HepG2 (cell line): Measurements from ENCODE around the gene WWC2. TPM values are rescaled to one million over a fixed set of nuclear protein-coding genes. Genes with fewer than 3 reads are reported as not detected.

Experiments used
- ATF7 ChIP-seq, 2 experiments: fragments of 450-650 bp in 1 of 2; sonication (generic) in 1 of 2; formaldehyde crosslinking in 1 of 2; IDR thresholded peaks; 2 replicates each; pipeline versions ENCODE4 v1.4.0 to v1.6.1; 2016 to 2020; ENCODE audit warnings: antibody characterized with exemption in 1 of 2, mild to moderate bottlenecking in 1 of 2, missing genetic modification reagents in 1 of 2
- CREBL2 ChIP-seq: sonication (generic); formaldehyde crosslinking; IDR thresholded peaks from 2 replicates; pipeline ENCODE4 v1.8.1; 2023; ENCODE audit warnings: missing genetic modification reagents, mild to moderate bottlenecking, borderline replicate concordance
- DRAP1 ChIP-seq: IDR thresholded peaks from 2 replicates; pipeline ENCODE4 v1.6.1; 2016; ENCODE audit warnings: missing genetic modification reagents, missing compliant biosample characterization
- HDAC1 ChIP-seq: sonication (generic); formaldehyde crosslinking; IDR thresholded peaks from 2 replicates; pipeline ENCODE4 v1.5.1; 2020; ENCODE audit warnings: mild to moderate bottlenecking, missing genetic modification reagents
- HMG20A ChIP-seq: IDR thresholded peaks from 2 replicates; pipeline ENCODE4 v1.6.1; 2016; ENCODE audit warnings: borderline replicate concordance
- HMG20B ChIP-seq: conservative IDR thresholded peaks from 2 replicates; pipeline ENCODE4 v1.6.1; 2016; ENCODE audit warnings: missing genetic modification reagents, missing compliant biosample characterization
- HOXA5 ChIP-seq: sonication (generic); formaldehyde crosslinking; IDR thresholded peaks from 2 replicates; pipeline ENCODE4 v1.4.0; 2020; ENCODE audit warnings: missing genetic modification reagents
- KAT7 ChIP-seq: IDR thresholded peaks from 2 replicates; pipeline ENCODE4 v1.6.1; 2018; ENCODE audit warnings: borderline replicate concordance, missing compliant biosample characterization
- MIER2 ChIP-seq: IDR thresholded peaks from 2 replicates; pipeline ENCODE4 v1.6.1; 2016; ENCODE audit warnings: missing biosample characterization, missing genetic modification reagents
- NFKBIZ ChIP-seq: IDR thresholded peaks from 2 replicates; pipeline ENCODE4 v1.6.1; 2018; ENCODE audit warnings: missing genetic modification reagents, missing compliant biosample characterization
- PITX1 ChIP-seq: sonication (generic); formaldehyde crosslinking; IDR thresholded peaks from 2 replicates; pipeline ENCODE4 v1.5.1; 2020; ENCODE audit warnings: mild to moderate bottlenecking, missing genetic modification reagents
- SALL1 ChIP-seq: sonication (generic); formaldehyde crosslinking; IDR thresholded peaks from 2 replicates; pipeline ENCODE4 v1.8.0; 2022; ENCODE audit warnings: mild to moderate bottlenecking, missing genetic modification reagents
- THRA ChIP-seq: sonication (generic); formaldehyde crosslinking; IDR thresholded peaks from 2 replicates; pipeline ENCODE4 v1.4.0; 2020; ENCODE audit warnings: missing genetic modification reagents, borderline replicate concordance
- YEATS2 ChIP-seq: sonication (generic); formaldehyde crosslinking; IDR thresholded peaks from 2 replicates; pipeline ENCODE4 v1.4.0; 2020; ENCODE audit warnings: missing genetic modification reagents, borderline replicate concordance
- ZBTB44 ChIP-seq: sonication (generic); formaldehyde crosslinking; IDR thresholded peaks from 2 replicates; pipeline ENCODE4 v1.4.0; 2020; ENCODE audit warnings: missing genetic modification reagents
- ZFP1 ChIP-seq: IDR thresholded peaks from 2 replicates; pipeline ENCODE4 v1.6.1; 2016
- ZMAT3 ChIP-seq: sonication (generic); formaldehyde crosslinking; conservative IDR thresholded peaks from 2 replicates; pipeline ENCODE4 v1.7.0; 2021; ENCODE audit warnings: missing genetic modification reagents
- ZNF547 ChIP-seq: sonication (generic); formaldehyde crosslinking; IDR thresholded peaks from 2 replicates; pipeline ENCODE4 v1.5.1; 2020; ENCODE audit warnings: mild to moderate bottlenecking, missing genetic modification reagents
- ZNF609 ChIP-seq: sonication (generic); formaldehyde crosslinking; IDR thresholded peaks from 2 replicates; pipeline ENCODE4 v1.4.0; 2020; ENCODE audit warnings: mild to moderate bottlenecking, missing genetic modification reagents, borderline replicate concordance
- ZNF639 ChIP-seq: conservative IDR thresholded peaks from 2 replicates; pipeline ENCODE4 v1.6.1; 2018; ENCODE audit warnings: missing genetic modification reagents
- ZNF761 ChIP-seq: sonication (generic); formaldehyde crosslinking; conservative IDR thresholded peaks from 2 replicates; pipeline ENCODE4 v1.4.0; 2020; ENCODE audit warnings: mild to moderate bottlenecking, missing genetic modification reagents
- polyA plus RNA-seq, 8 experiments: library from polyadenylated mRNA; depleted of rRNA in 3 of 8; stranded (reverse) in 7 of 8; unstranded in 1 of 8; fragments of >200 nt; fragmentation: Illumina TruSeq in 4 of 8; extraction: Trizol in 4 of 8; gene quantifications; 2 replicates each; pipeline versions ENCODE4 v1.2.1 to v1.2.3, GENCODE V29; 2011 to 2016; ENCODE audit warnings: low read depth in 4 of 8, missing spikeins in 1 of 8, mixed read lengths in 1 of 8; ENCODE audit not compliant: insufficient read depth in 1 of 8
- total RNA-seq, 5 experiments: library from RNA; depleted of rRNA; stranded (reverse); fragments of >200 nt; fragmentation: Illumina TruSeq; extraction: Trizol; gene quantifications; 2 replicates each; pipeline ENCODE4 v1.2.3, GENCODE V29; 2016; ENCODE audit warnings: low read depth in 1 of 5

The WWC2 gene
- total and polyA plus RNA-seq, 2 of the 13 experiments (the other 11 are each of a cell fraction or from before 2014, with no cell fraction given), result 40.0 to 50.1 TPM

GRCh38 chr4:183100827-183101226 is 1.8 kb downstream of the WWC2 start (continued):
- peak; percentile 86; the same call in 1 of the 2 replicates for TF ChIP-seq ZNF609 (CRISPR knock-in tag)
- no peak for TF ChIP-seq ZNF547 (CRISPR knock-in tag)
- peak; percentile 70 for TF ChIP-seq HDAC1
- TF ChIP-seq DRAP1 (CRISPR knock-in tag), result 0 out of 2 replicates have a peak, but pooled peaks have one; percentile 30
- peak; percentile 57; the same call in 1 of the 2 replicates for TF ChIP-seq HOXA5 (CRISPR knock-in tag)
- TF ChIP-seq ATF7 (IDR thresholded peaks at IDR 0.05), result no peak
- no peak; the same call in 1 of the 2 replicates for TF ChIP-seq ATF7 (CRISPR knock-in tag; IDR thresholded peaks at IDR 0.05)
- 0 out of 2 replicates have a peak, but pooled peaks have one; percentile 55 for TF ChIP-seq THRA (CRISPR knock-in tag)
- no peak for TF ChIP-seq MIER2 (CRISPR knock-in tag)
- no peak for TF ChIP-seq ZNF761 (CRISPR knock-in tag)
- 0 out of 2 replicates have a peak, but pooled peaks have one; percentile 74 for TF ChIP-seq NFKBIZ (CRISPR knock-in tag)
- TF ChIP-seq HMG20A (CRISPR knock-in tag), result peak; percentile 40; the same call in 1 of the 2 replicates
- no peak for TF ChIP-seq ZBTB44 (CRISPR knock-in tag)
- no peak for TF ChIP-seq KAT7 (CRISPR knock-in tag)
- TF ChIP-seq YEATS2, result no peak
- 0 out of 2 replicates have a peak, but pooled peaks have one; percentile 26 for TF ChIP-seq HMG20B (CRISPR knock-in tag)
- TF ChIP-seq ZMAT3 (CRISPR knock-in tag), result no peak
- no peak for TF ChIP-seq ZFP1
- 0 out of 2 replicates have a peak, but pooled peaks have one; percentile 31 for TF ChIP-seq PITX1 (CRISPR knock-in tag)
- TF ChIP-seq SALL1 (CRISPR knock-in tag), result peak; percentile 87
- no peak for TF ChIP-seq CREBL2 (CRISPR knock-in tag)
- 0 out of 2 replicates have a peak, but pooled peaks have one; percentile 18 for TF ChIP-seq ZNF639 (CRISPR knock-in tag)
